ENCODE data around the gene EFNA3. TPM values are rescaled to one million over a fixed set of nuclear protein-coding genes. Genes with fewer than 3 reads are reported as not detected.

The EFNA3 gene
- total RNA-seq, 1 experiment from 2014 or later = 12.5 TPM

GRCh38 chr1:155050560-155051341 is 27.9 kb upstream of the EFNA3 start, which contains the start of gene ADAM15:
ADAM15 (plus strand) TSS chr1:155051316; CDS start chr1:155051387, 71 bp downstream.
- Mint-ChIP-seq H3K27me3 (ENCODE audit: low read depth) (peaks cover 20% of the 10 kb centered on the region), H3K36me3 (no peaks in the 10 kb centered on the region), H3K27ac (peak within 1 kb of the TSS; percentile 72; the same call in 1 of the 2 replicates), H3K4me3 (peak within 1 kb of the TSS; percentile 82), H3K9me3 (no peaks in the 10 kb centered on the region), H3K4me1 (peaks cover 33% of the 10 kb centered on the region)
- POLR2A ChIA-PET = interaction anchor here (0.6 to 0.7 kb wide), 3 partner anchors 15 to 52 kb away, joined by 3 to 4 read pairs (median 4); no protein-coding TSS in a partner anchor
- CTCF ChIA-PET = interaction anchor here (0.6 to 9.4 kb wide), 49 partner anchors 8 to 977 kb away, joined by 3 to 176 read pairs (median 6); partner anchors contain the start of genes EFNA3, EFNA4, FLAD1 and KRTCAP2
- DNase-seq (ENCODE audit: low spot score) = peak; percentile 92
- ATAC-seq = peak; percentile 72
- TF ChIP-seq ZNF425 (CRISPR knock-in tag; conservative IDR thresholded peaks at IDR 0.05) (no peak), SMAD4 (CRISPR knock-in tag; IDR thresholded peaks at IDR 0.05) (no peak), JAZF1 (CRISPR knock-in tag; IDR thresholded peaks at IDR 0.05) (no peak), ZNF423 (CRISPR knock-in tag; IDR thresholded peaks at IDR 0.05) (no peak), EMX1 (CRISPR knock-in tag; IDR thresholded peaks at IDR 0.05) (no peak), ARID4B (CRISPR knock-in tag; IDR thresholded peaks at IDR 0.05; ENCODE audit: borderline replicate concordance) (peak; percentile 74; the same call in 1 of the 2 replicates), TEAD4 (CRISPR knock-in tag; IDR thresholded peaks at IDR 0.05) (0 out of 2 replicates have a peak, but pooled peaks have one; percentile 47), ZNF396 (CRISPR knock-in tag; IDR thresholded peaks at IDR 0.05; ENCODE audit: borderline replicate concordance) (no peak), CDX4 (CRISPR knock-in tag; IDR thresholded peaks at IDR 0.05; ENCODE audit: borderline replicate concordance) (no peak), ATF6 (CRISPR knock-in tag; IDR thresholded peaks at IDR 0.05) (no peak), ELF4 (CRISPR knock-in tag; IDR thresholded peaks at IDR 0.05; ENCODE audit: low read depth) (no peak), CBFB (CRISPR knock-in tag; IDR thresholded peaks at IDR 0.05; ENCODE audit: low read depth) (no peak), FOXK1 (CRISPR knock-in tag; IDR thresholded peaks at IDR 0.05) (peak; percentile 69), ZNF317 (CRISPR knock-in tag; IDR thresholded peaks at IDR 0.05; ENCODE audit: borderline replicate concordance, low read depth) (no peak), OVOL2 (CRISPR knock-in tag; IDR thresholded peaks at IDR 0.05; ENCODE audit: borderline replicate concordance) (no peak), ZNF671 (CRISPR knock-in tag; IDR thresholded peaks at IDR 0.05) (no peak), E2F4 (CRISPR knock-in tag; IDR thresholded peaks at IDR 0.05; ENCODE audit: borderline replicate concordance, low read depth) (peak; percentile 95), AR (CRISPR knock-in tag; IDR thresholded peaks at IDR 0.05) (no peak), TP53 (CRISPR knock-in tag; IDR thresholded peaks at IDR 0.05) (no peak), GRHL2 (CRISPR knock-in tag; IDR thresholded peaks at IDR 0.05; ENCODE audit: insufficient replicate concordance, severe bottlenecking) (no peak), ATF3 (CRISPR knock-in tag; conservative IDR thresholded peaks at IDR 0.05) (no peak; the same call in 1 of the 2 replicates), ZMAT4 (CRISPR knock-in tag; IDR thresholded peaks at IDR 0.05) (no peak)
